Hematopoietic multipotent progenitor cell treated with erythropoietin and hydrocortisone succinate and interleukin-3 and kit ligand, for 6 days (in vitro differentiated cells): Measurements from ENCODE around the gene FILIP1L.

ENCODE experiments used
- DNase-seq: peaks from one replicate; pipeline ENCODE4 v3.0.0-alpha.2; 2015

The FILIP1L gene

GRCh38 chr3:99915906-99916432, 198.3 kb downstream of the FILIP1L start:
- no peak for DNase-seq

GRCh38 chr3:99911433-99911832, 202.9 kb downstream of the FILIP1L start:
- DNase-seq = no peak

- DNase-seq = no peak
These were observed 203.5 kb downstream of the FILIP1L start for GRCh38 chr3:99910752-99911290.

GRCh38 chr3:99909714-99910495, 204.4 kb downstream of the FILIP1L start:
- DNase-seq = no peak

- no peak for DNase-seq
These were observed 206.2 kb downstream of the FILIP1L start for GRCh38 chr3:99907959-99908544.

- no peak for DNase-seq
These were observed 210.4 kb downstream of the FILIP1L start for GRCh38 chr3:99903869-99904268.

GRCh38 chr3:99902091-99902490, 212.2 kb downstream of the FILIP1L start:
- DNase-seq = no peak

- DNase-seq = no peak
These were observed 212.9 kb downstream of the FILIP1L start for GRCh38 chr3:99901200-99901926.

- DNase-seq = no peak
These were observed 214.1 kb downstream of the FILIP1L start for GRCh38 chr3:99900248-99900647.

GRCh38 chr3:99899603-99900002, 214.7 kb downstream of the FILIP1L start:
- DNase-seq = no peak

- DNase-seq = peak; percentile 24
These were observed 217.8 kb downstream of the FILIP1L start for GRCh38 chr3:99896482-99896881.

GRCh38 chr3:99895703-99896441, 218.4 kb downstream of the FILIP1L start:
- peak; percentile 49 for DNase-seq

- peak; percentile 35 for DNase-seq
These were observed 219.1 kb downstream of the FILIP1L start for GRCh38 chr3:99895131-99895696.

- no peak for DNase-seq
These were observed 222.0 kb downstream of the FILIP1L start for GRCh38 chr3:99892332-99892731.

- DNase-seq = no peak
These were observed 222.6 kb downstream of the FILIP1L start for GRCh38 chr3:99891610-99892285.

- no peak for DNase-seq
These were observed 228.4 kb downstream of the FILIP1L start for GRCh38 chr3:99885851-99886250.

GRCh38 chr3:99885085-99885484, 229.2 kb downstream of the FILIP1L start:
- no peak for DNase-seq

GRCh38 chr3:99884484-99884883, 229.8 kb downstream of the FILIP1L start:
- peak; percentile 13 for DNase-seq

- DNase-seq = no peak
These were observed 230.6 kb downstream of the FILIP1L start for GRCh38 chr3:99883693-99884092.

GRCh38 chr3:99883138-99883461, 231.2 kb downstream of the FILIP1L start:
- DNase-seq = no peak

- DNase-seq = peak; percentile 20
These were observed 231.7 kb downstream of the FILIP1L start for GRCh38 chr3:99882436-99883137.
